ENCODE data around the gene NDEL1.

NDEL1 gene

GRCh38 chr17:8419305-8419704 lies 16.4 kb upstream of the NDEL1 start:
- Histone ChIP-seq H2AFZ (ENCODE audit: low read depth, low read length, severe bottlenecking) (no peak overlapping the region), H3F3A (ENCODE audit: insufficient read depth) (no peaks in the 10 kb centered on the region), H3K79me2 (ENCODE audit: insufficient read depth, low read length) (no peaks in the 10 kb centered on the region), H4K20me1 (ENCODE audit: low read depth, low read length) (no peaks in the 10 kb centered on the region), H3K27me3 (ENCODE audit: low read length) (no peaks in the 10 kb centered on the region), H3K9ac (ENCODE audit: low read length) (no peak overlapping the region), H3K36me3 (ENCODE audit: low read length) (no peaks in the 10 kb centered on the region), H3K9me3 (ENCODE audit: insufficient read depth, low read length) (no peaks in the 10 kb centered on the region), H3K27ac (ENCODE audit: low read depth, low read length) (no peak overlapping the region), H3K4me3 (ENCODE audit: insufficient read depth, low read length, poor library complexity, severe bottlenecking) (no peak overlapping the region), H3K9me2 (replicated peaks; ENCODE audit: insufficient read depth, low read length) (no peaks in the 10 kb centered on the region), H3K4me2 (ENCODE audit: low read depth, low read length, poor library complexity, severe bottlenecking) (no peak overlapping the region)
- no peak for TF ChIP-seq EZH2phosphoT487 (conservative IDR thresholded peaks at IDR 0.05; ENCODE audit: low read length)
- TF ChIP-seq, protein P1, sequence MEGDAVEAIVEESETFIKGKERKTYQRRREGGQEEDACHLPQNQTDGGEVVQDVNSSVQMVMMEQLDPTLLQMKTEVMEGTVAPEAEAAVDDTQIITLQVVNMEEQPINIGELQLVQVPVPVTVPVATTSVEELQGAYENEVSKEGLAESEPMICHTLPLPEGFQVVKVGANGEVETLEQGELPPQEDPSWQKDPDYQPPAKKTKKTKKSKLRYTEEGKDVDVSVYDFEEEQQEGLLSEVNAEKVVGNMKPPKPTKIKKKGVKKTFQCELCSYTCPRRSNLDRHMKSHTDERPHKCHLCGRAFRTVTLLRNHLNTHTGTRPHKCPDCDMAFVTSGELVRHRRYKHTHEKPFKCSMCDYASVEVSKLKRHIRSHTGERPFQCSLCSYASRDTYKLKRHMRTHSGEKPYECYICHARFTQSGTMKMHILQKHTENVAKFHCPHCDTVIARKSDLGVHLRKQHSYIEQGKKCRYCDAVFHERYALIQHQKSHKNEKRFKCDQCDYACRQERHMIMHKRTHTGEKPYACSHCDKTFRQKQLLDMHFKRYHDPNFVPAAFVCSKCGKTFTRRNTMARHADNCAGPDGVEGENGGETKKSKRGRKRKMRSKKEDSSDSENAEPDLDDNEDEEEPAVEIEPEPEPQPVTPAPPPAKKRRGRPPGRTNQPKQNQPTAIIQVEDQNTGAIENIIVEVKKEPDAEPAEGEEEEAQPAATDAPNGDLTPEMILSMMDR (IDR thresholded peaks at IDR 0.05; ENCODE audit: insufficient read depth, low read length, poor library complexity, severe bottlenecking): no peak

DNA sequence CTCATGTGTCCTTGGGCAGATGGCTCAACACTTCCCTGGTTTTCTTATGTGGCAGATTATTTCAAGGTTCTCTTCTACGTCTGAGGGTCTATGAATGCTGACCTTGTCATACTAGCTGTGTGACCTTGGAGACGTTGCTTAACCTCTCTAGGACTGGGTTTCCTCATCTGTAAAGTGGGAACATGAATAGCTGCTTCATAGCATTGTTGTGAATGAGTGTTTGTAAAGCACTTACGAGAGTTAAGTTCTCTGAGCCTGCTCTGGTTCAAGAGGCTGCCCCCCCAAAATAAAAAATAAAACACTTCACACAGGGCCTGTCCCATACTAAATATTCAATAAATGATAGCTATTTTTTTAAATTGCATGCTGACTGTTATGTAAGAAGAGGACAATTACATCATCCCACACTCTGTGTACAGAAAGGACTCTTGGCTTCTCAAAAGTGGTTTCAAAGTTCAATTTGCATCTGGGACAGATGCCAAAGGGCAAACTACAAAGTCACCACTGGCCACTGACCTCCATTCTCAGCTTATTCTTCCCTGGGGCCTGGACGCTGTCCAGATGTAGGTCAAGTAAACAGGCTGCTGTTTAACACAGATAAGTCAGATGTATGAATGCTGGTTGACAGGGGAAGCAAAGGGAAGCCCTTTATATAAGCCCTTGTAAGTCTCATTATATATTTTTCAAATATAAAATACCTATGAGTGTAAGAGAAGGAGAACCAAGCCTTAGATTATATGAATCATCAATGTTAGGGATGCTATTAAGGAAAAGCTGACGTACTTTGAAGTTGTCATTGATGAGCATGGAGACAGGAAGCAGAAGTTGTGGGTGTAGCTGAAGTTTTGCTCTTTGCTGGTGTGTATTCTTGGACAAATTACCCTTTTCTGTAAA lies 15.4 kb upstream of the NDEL1 start:
- H3K27ac ChIP-seq (ENCODE audit: low read depth, low read length): no peak overlapping the region
- no peaks in the 10 kb centered on the region for H3K79me2 ChIP-seq (ENCODE audit: insufficient read depth, low read length)
- H4K20me1 ChIP-seq (ENCODE audit: low read depth, low read length): no peaks in the 10 kb centered on the region
- H3K4me3 ChIP-seq (ENCODE audit: insufficient read depth, low read length, poor library complexity, severe bottlenecking): no peak overlapping the region
- no peak overlapping the region for H2AFZ ChIP-seq (ENCODE audit: low read depth, low read length, severe bottlenecking)
- no peak for TF ChIP-seq EZH2phosphoT487 (conservative IDR thresholded peaks at IDR 0.05; ENCODE audit: low read length)
- TF ChIP-seq, protein P1 (IDR thresholded peaks at IDR 0.05; ENCODE audit: insufficient read depth, low read length, poor library complexity, severe bottlenecking): no peak
- H3K36me3 ChIP-seq (ENCODE audit: low read length): no peaks in the 10 kb centered on the region
- no peak overlapping the region for H3K4me2 ChIP-seq (ENCODE audit: low read depth, low read length, poor library complexity, severe bottlenecking)
- no peaks in the 10 kb centered on the region for H3K27me3 ChIP-seq (ENCODE audit: low read length)
- H3K9me3 ChIP-seq (ENCODE audit: insufficient read depth, low read length): no peaks in the 10 kb centered on the region
- no peak overlapping the region for H3K9ac ChIP-seq (ENCODE audit: low read length)
- H3F3A ChIP-seq (ENCODE audit: insufficient read depth): no peaks in the 10 kb centered on the region
- no peaks in the 10 kb centered on the region for H3K9me2 ChIP-seq (replicated peaks; ENCODE audit: insufficient read depth, low read length)

GRCh38 chr17:8421571-8421970 lies 14.1 kb upstream of the NDEL1 start:
- H3F3A ChIP-seq (ENCODE audit: insufficient read depth): no peaks in the 10 kb centered on the region
- no peak overlapping the region for H3K9ac ChIP-seq (ENCODE audit: low read length)
- no peak overlapping the region for H2AFZ ChIP-seq (ENCODE audit: low read depth, low read length, severe bottlenecking)
- no peak overlapping the region for H3K4me3 ChIP-seq (ENCODE audit: insufficient read depth, low read length, poor library complexity, severe bottlenecking)
- TF ChIP-seq, protein P1 (IDR thresholded peaks at IDR 0.05; ENCODE audit: insufficient read depth, low read length, poor library complexity, severe bottlenecking): no peak
- TF ChIP-seq EZH2phosphoT487 (conservative IDR thresholded peaks at IDR 0.05; ENCODE audit: low read length): no peak
- no peaks in the 10 kb centered on the region for H3K9me2 ChIP-seq (replicated peaks; ENCODE audit: insufficient read depth, low read length)
- no peak overlapping the region for H3K4me2 ChIP-seq (ENCODE audit: low read depth, low read length, poor library complexity, severe bottlenecking)
- no peaks in the 10 kb centered on the region for H3K36me3 ChIP-seq (ENCODE audit: low read length)
- H3K27me3 ChIP-seq (ENCODE audit: low read length): no peaks in the 10 kb centered on the region
- no peaks in the 10 kb centered on the region for H4K20me1 ChIP-seq (ENCODE audit: low read depth, low read length)
- H3K27ac ChIP-seq (ENCODE audit: low read depth, low read length): no peak overlapping the region
- H3K9me3 ChIP-seq (ENCODE audit: insufficient read depth, low read length): no peaks in the 10 kb centered on the region
- H3K79me2 ChIP-seq (ENCODE audit: insufficient read depth, low read length): no peaks in the 10 kb centered on the region

All from SU-DHL-6 (cell line).